OCI-LY3 (cell line): Measurements from ENCODE around the gene OR52K1.
A peak's percentile ranks its signal among the peaks of the same experiment; 100 is the strongest.

ENCODE experiments used
- H2AFZ ChIP-seq: fragments of 200-600, 300-600 bp; shearing (Covaris generic); 2 replicates; pipeline ENCODE4 v1.6.0; 2014; ENCODE audit warnings: antibody characterized with exemption, low read depth, low read length
- H3K27ac ChIP-seq: fragments of 200-600, 300-600 bp; sonication (generic); 2 replicates; pipeline ENCODE4 v1.5.1; 2014; ENCODE audit warnings: mild to moderate bottlenecking, low read length, moderate library complexity, mixed read lengths
- H3K27me3 ChIP-seq: fragments of 200-600, 300-600 bp; sonication (generic); 2 replicates; pipeline ENCODE4 v1.6.1; 2014; ENCODE audit warnings: low read depth, low read length, mixed read lengths
- H3K36me3 ChIP-seq: fragments of 200-600, 300-600 bp; sonication (generic); replicated peaks from 2 replicates; pipeline ENCODE3; 2014; ENCODE audit warnings: low read depth, low read length, mixed read lengths
- H3K4me1 ChIP-seq: fragments of 300-600, 200-600 bp; sonication (generic); 2 replicates; pipeline ENCODE4 v1.6.1; 2014; ENCODE audit warnings: low read length, mixed read lengths
- H3K4me2 ChIP-seq: fragments of 200-600, 300-600 bp; sonication (generic); 2 replicates; pipeline ENCODE4 v1.6.1; 2014; ENCODE audit warnings: low read length, mixed read lengths
- H3K4me3 ChIP-seq: fragments of 300-600, 200-600 bp; sonication (generic); 2 replicates; pipeline ENCODE4 v1.5.1; 2014; ENCODE audit warnings: antibody characterized with exemption, mild to moderate bottlenecking, low read length, moderate library complexity
- H3K79me2 ChIP-seq: fragments of 300-600, 200-600 bp; shearing (Covaris generic); 2 replicates; pipeline ENCODE4 v1.6.1; 2014; ENCODE audit warnings: mild to moderate bottlenecking, low read length, mixed read lengths
- H3K9ac ChIP-seq: fragments of 300-600, 200-600 bp; shearing (Covaris generic); 2 replicates; pipeline ENCODE4 v1.6.0; 2014; ENCODE audit warnings: mild to moderate bottlenecking, low read length, moderate library complexity
- H3K9me3 ChIP-seq: fragments of 200-600, 300-600 bp; shearing (Covaris generic); 2 replicates; pipeline ENCODE4 v1.6.1; 2014; ENCODE audit warnings: low read length, mixed read lengths; ENCODE audit not compliant: insufficient read depth
- H4K20me1 ChIP-seq: fragments of 200-600, 300-600 bp; sonication (generic); 2 replicates; pipeline ENCODE4 v1.6.1; 2016; ENCODE audit warnings: low read length, mixed read lengths; ENCODE audit not compliant: insufficient read depth
- CTCF ChIP-seq: fragments of 200-600, 300-600 bp; sonication (generic); IDR thresholded peaks from 2 replicates; pipeline ENCODE4 v1.5.1; 2014; ENCODE audit warnings: antibody characterized with exemption, low read length, low read depth
- EZH2phosphoT487 ChIP-seq: fragments of 200-600 bp; shearing (Covaris generic); IDR thresholded peaks from 2 replicates; pipeline ENCODE4 v1.6.1; 2018; ENCODE audit warnings: antibody characterized with exemption, mixed run types, low read depth

OR52K1 gene

GRCh38 chr11:4465407-4465806, 17.0 kb upstream of the OR52K1 start:
- Histone ChIP-seq H3K9me3 (peaks cover 13% of the 10 kb centered on the region), H3K4me1 (peaks cover 22% of the 10 kb centered on the region), H2AFZ (no peak overlapping the region), H3K27me3 (no peaks in the 10 kb centered on the region), H3K9ac (no peak overlapping the region), H3K4me2 (no peak overlapping the region), H3K36me3 (no peaks in the 10 kb centered on the region), H3K4me3 (no peak overlapping the region), H3K79me2 (no peaks in the 10 kb centered on the region), H3K27ac (no peak overlapping the region), H4K20me1 (no peaks in the 10 kb centered on the region)
- TF ChIP-seq EZH2phosphoT487: no peak
- no peak for TF ChIP-seq CTCF

- Histone ChIP-seq H3K79me2 (no peaks in the 10 kb centered on the region), H3K36me3 (no peaks in the 10 kb centered on the region), H3K9ac (no peak overlapping the region), H3K9me3 (peaks cover 13% of the 10 kb centered on the region), H3K4me3 (no peak overlapping the region), H3K27ac (no peak overlapping the region), H3K4me1 (peaks cover 22% of the 10 kb centered on the region), H3K27me3 (no peaks in the 10 kb centered on the region), H2AFZ (no peak overlapping the region), H4K20me1 (no peaks in the 10 kb centered on the region), H3K4me2 (no peak overlapping the region)
- TF ChIP-seq EZH2phosphoT487: no peak
- TF ChIP-seq CTCF: no peak
These were observed 16.1 kb upstream of the OR52K1 start for GRCh38 chr11:4466131-4466870.

- TF ChIP-seq CTCF (no peak), EZH2phosphoT487 (no peak)
These were observed 15.5 kb upstream of the OR52K1 start for GRCh38 chr11:4466871-4467442.

GRCh38 chr11:4467811-4468606, 14.4 kb upstream of the OR52K1 start:
- peak overlapping the region; percentile 49 for H3K4me2 ChIP-seq
- H2AFZ ChIP-seq: no peak overlapping the region
- H3K79me2 ChIP-seq: no peaks in the 10 kb centered on the region
- no peak overlapping the region for H3K4me3 ChIP-seq
- H3K9me3 ChIP-seq: peaks cover 13% of the 10 kb centered on the region
- H3K36me3 ChIP-seq: no peaks in the 10 kb centered on the region
- no peaks in the 10 kb centered on the region for H3K27me3 ChIP-seq
- peaks cover 22% of the 10 kb centered on the region for H3K4me1 ChIP-seq
- no peak overlapping the region for H3K9ac ChIP-seq
- H3K27ac ChIP-seq: no peak overlapping the region
- no peak for TF ChIP-seq CTCF
- TF ChIP-seq EZH2phosphoT487: no peak
- no peaks in the 10 kb centered on the region for H4K20me1 ChIP-seq

More at GRCh38 chr11:4466871-4467442, 15.5 kb upstream of the OR52K1 start:
- Histone ChIP-seq H3K4me2 (peak overlapping the region; percentile 49), H2AFZ (no peak overlapping the region), H3K27ac (no peak overlapping the region), H3K9ac (no peak overlapping the region), H3K4me3 (no peak overlapping the region), H3K36me3 (no peaks in the 10 kb centered on the region), H3K27me3 (no peaks in the 10 kb centered on the region), H3K9me3 (peaks cover 13% of the 10 kb centered on the region), H4K20me1 (no peaks in the 10 kb centered on the region), H3K4me1 (peaks cover 22% of the 10 kb centered on the region), H3K79me2 (no peaks in the 10 kb centered on the region)
